ENCODE results near the gene STBD1.
A peak's percentile ranks its signal among the peaks of the same experiment; 100 is the strongest.

STBD1 gene

DNA sequence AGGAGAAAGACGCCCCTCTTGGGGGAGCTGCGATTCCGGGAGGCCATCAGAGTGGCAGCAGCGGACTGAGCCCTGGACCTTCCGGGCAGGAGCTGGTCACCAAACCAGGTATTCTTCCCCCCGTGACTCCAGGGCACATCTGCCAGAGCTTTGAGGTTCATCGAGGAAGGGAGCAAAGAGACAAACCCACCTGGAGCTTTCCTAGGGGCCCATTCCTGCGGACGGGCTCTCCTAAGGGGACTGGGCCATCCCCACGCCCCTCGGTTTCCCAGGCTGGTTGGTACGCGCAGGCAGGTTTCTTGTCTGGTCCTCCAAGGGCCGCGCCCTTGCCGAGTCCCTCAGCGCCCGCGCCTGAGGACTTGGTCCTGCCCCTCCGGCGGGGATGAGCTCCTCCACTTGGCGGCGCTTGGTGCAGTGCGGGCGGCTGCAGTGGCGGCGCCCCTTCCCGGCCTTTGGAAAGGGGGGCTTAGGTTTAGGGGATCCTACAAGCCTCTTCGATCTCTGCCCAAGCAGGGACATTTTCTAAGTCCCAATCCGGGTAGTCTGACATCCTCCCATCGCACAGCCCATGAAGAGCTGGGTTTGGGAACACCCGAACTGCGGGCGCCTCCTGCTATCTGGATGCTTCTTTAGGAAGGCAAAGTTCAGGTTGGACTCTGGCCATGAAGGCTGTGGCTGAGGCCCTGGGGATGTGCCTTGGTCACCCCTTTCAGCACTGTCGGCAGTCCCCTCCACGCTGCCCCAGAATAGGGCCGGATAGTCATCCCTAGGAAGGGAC, 538 bp downstream of the STBD1 start:
- no peak for DNase-seq (ENCODE audit: low read depth, low spot score)
- peak overlapping the region; percentile 79 for H3K4me3 ChIP-seq (ENCODE audit: low read depth, low read length)
- CTCF ChIA-PET, result interaction anchor here (0.8 to 6.1 kb wide), 19 partner anchors 9 to 197 kb away, joined by 3 to 73 read pairs (median 5); no protein-coding TSS in a partner anchor
- POLR2A ChIA-PET, result interaction anchor here (1.6 kb wide), 1 partner anchor 159 kb away, joined by 4 read pairs; the partner anchor contains the start of gene NUP54
- TF ChIP-seq, protein P1, sequence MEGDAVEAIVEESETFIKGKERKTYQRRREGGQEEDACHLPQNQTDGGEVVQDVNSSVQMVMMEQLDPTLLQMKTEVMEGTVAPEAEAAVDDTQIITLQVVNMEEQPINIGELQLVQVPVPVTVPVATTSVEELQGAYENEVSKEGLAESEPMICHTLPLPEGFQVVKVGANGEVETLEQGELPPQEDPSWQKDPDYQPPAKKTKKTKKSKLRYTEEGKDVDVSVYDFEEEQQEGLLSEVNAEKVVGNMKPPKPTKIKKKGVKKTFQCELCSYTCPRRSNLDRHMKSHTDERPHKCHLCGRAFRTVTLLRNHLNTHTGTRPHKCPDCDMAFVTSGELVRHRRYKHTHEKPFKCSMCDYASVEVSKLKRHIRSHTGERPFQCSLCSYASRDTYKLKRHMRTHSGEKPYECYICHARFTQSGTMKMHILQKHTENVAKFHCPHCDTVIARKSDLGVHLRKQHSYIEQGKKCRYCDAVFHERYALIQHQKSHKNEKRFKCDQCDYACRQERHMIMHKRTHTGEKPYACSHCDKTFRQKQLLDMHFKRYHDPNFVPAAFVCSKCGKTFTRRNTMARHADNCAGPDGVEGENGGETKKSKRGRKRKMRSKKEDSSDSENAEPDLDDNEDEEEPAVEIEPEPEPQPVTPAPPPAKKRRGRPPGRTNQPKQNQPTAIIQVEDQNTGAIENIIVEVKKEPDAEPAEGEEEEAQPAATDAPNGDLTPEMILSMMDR (IDR thresholded peaks at IDR 0.05; ENCODE audit: insufficient read depth, low read length, missing control alignments), result peak; percentile 69

DNA sequence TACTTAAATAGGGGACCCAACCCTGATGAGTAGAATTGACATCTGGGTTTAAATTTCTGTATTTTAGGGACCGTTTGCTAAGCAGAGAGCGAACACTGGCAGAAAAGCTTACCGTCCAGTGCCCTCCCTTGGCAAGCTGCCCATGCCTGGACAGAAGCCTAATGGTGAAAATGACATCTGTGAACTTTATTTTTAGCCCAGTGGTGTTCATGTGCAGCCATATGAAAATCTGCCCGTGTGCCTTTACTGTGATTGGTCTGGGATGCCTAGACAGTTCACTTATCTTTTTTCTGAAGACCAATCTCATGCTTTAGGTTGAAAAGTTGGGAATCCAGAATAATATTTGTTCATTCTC, 1.1 kb downstream of the STBD1 start:
- H3K4me3 ChIP-seq (ENCODE audit: low read depth, low read length), result peak overlapping the region; percentile 79
- no peak for DNase-seq (ENCODE audit: low read depth, low spot score)
- ChIA-PET POLR2A (no interaction called here), CTCF (interaction anchor here (1.0 to 6.1 kb wide), 15 partner anchors 9 to 197 kb away, joined by 3 to 73 read pairs (median 5); no protein-coding TSS in a partner anchor)
- TF ChIP-seq, protein P1 (IDR thresholded peaks at IDR 0.05; ENCODE audit: insufficient read depth, low read length, missing control alignments), result no peak

DNA sequence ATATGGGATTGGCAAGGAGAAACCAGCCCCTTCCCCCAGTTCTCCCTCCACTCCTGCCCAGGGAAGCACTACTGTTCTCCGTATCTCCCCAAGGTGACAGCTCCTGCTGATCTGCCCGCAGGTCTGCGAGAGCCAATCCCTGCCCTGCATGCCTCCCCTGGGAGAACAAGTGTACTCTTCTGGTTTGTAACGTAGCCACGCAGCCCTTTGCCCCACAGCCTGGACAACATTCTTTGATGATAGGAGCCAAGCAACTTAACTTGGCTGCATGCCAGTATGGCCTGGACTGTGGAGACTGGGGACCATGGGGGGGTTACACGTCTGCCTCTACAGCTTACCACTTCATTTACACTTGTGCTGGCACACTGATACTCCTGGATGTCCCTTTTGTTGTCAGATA, 2.0 kb downstream of the STBD1 start:
- no peak for DNase-seq (ENCODE audit: low read depth, low spot score)
- TF ChIP-seq, protein P1 (IDR thresholded peaks at IDR 0.05; ENCODE audit: insufficient read depth, low read length, missing control alignments), result no peak
- POLR2A ChIA-PET, result no interaction called here
- H3K4me3 ChIP-seq (ENCODE audit: low read depth, low read length), result no peak overlapping the region
- CTCF ChIA-PET, result interaction anchor here (1.1 to 6.1 kb wide), 4 partner anchors 8 to 196 kb away, joined by 3 to 73 read pairs (median 7); no protein-coding TSS in a partner anchor

DNA sequence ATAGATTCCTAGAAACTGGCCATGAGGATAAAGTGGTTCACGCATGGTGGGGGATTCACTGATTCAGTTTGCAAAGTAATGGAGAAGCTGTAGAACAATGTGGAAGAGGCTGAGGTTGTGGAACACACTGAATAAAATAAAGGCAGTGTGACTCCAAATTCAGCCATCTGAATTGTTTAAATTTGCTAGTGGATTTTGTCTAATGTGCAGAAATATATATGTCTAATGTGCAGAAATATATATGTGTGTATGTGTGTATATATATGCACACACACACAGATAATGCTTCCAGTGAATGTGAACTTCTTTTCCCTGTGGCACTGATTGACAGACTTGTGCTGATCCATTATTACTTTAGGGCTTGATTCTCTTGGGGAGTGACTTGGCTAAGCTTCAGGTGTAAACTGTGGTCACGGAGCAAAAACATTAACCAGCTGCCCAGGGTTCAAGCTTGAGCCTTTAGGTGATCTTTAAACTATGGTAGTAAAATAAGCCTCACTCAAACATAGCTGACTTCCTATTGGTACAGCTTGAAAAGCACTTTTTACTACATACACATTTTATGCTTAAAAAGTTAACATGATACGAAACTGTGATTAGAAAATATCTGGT, 3.5 kb downstream of the STBD1 start:
- POLR2A ChIA-PET, result no interaction called here
- CTCF ChIA-PET, result interaction anchor here (1.3 to 6.1 kb wide), 2 partner anchors 67 to 131 kb away, joined by 3 to 73 read pairs; no protein-coding TSS in a partner anchor
- H3K4me3 ChIP-seq (ENCODE audit: low read depth, low read length), result no peak overlapping the region
- TF ChIP-seq, protein P1 (IDR thresholded peaks at IDR 0.05; ENCODE audit: insufficient read depth, low read length, missing control alignments), result no peak
- DNase-seq (ENCODE audit: low read depth, low spot score), result no peak

DNA sequence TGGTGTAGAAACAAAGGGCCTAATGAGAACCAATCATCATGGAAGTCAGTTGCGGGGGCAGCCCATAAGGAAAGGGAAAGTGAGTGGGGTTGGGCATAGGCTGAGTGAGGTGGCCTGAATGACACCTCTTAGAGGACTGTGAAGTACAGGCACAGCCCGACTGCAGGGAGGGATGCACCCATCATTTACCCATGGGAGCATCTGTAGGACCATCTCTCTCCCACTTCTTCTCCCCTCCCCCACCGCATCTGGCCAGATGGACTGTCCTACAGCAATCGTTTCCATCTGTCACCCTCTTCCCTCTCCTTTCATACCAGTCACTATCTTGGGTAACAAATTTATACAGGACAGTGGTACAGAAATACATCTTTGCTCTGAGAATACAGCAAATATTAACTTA, 4.2 kb downstream of the STBD1 start:
- no peak for DNase-seq (ENCODE audit: low read depth, low spot score)
- CTCF ChIA-PET, result interaction anchor here (1.3 to 6.1 kb wide), 2 partner anchors 67 to 131 kb away, joined by 3 to 73 read pairs; no protein-coding TSS in a partner anchor
- POLR2A ChIA-PET, result no interaction called here
- no peak overlapping the region for H3K4me3 ChIP-seq (ENCODE audit: low read depth, low read length)
- TF ChIP-seq, protein P1 (IDR thresholded peaks at IDR 0.05; ENCODE audit: insufficient read depth, low read length, missing control alignments), result no peak

DNA sequence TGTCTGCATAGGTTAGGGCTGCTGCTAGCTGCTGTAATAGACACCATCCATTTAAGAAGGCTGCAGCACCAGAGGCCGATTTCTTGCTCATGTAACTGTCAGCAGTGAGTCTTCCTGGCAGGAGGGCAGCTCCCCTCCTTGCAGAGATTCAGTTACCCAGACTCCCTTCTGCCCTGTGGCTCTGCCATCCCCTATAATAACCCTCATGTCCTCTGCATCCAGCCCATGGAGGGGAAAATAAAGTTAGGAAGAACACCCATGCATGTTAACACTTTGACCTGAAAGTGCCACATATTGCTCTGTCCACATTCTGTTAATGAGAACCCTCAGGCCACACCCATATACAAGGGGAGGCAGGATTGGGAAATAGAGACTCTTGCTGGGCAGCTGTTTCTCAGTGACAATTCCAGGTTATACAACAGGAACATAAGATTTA, 5.4 kb downstream of the STBD1 start:
- no peak for DNase-seq (ENCODE audit: low read depth, low spot score)
- no peak overlapping the region for H3K4me3 ChIP-seq (ENCODE audit: low read depth, low read length)
- TF ChIP-seq, protein P1 (IDR thresholded peaks at IDR 0.05; ENCODE audit: insufficient read depth, low read length, missing control alignments), result no peak
- POLR2A ChIA-PET, result no interaction called here
- CTCF ChIA-PET, result interaction anchor here (0.6 kb wide), 1 partner anchor 137 kb away, joined by 3 read pairs; no protein-coding TSS in a partner anchor
